Amniotic stem cell (primary cell): ENCODE data around the gene SREBF1.
A peak's percentile ranks its signal among the peaks of the same experiment; 100 is the strongest.

ENCODE experiments used
- DNase-seq: peaks from one replicate; lab custom pipeline; 2025; lab: John Stamatoyannopoulos, UW

Gene SREBF1

DNA sequence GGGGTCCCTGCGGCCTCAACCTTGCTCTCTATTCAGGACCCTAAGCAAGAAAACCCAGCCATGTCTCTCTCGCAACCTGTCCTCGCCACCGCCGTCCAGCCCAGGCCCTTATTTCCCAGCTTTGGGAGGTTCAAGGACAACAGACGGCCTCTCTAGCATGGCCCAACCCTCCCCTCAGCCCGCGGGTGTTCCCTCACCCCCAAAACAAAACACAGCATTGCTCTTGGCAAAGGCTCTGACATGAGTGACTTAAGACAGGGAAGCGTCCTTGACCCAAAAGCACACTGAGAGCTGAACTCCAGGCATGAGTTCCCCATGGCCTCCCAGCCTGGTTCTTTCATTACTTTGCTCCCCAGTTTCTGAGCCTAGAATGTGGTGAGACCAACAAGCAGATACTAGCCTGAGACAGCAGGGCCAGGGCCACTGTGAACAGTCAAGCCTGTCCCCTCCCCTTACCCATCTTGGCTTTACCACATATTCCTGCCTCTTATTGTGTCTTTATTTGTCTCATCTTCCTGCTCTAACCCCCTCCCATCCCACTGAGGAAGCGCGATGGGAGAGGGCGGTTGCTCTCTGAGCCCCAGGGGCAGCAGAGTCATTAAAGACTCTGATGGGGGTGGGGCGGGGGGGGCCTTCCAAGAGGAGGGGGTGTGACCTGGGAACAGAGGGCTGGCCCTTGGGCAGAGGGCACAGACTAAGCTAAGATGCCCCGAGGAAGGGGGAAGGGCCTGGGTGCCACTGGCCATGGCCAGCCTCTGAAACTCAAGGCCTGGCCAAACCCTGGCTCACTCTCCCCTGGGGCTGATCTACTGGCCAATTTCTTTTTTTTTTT lies 11.8 kb downstream of the SREBF1 start:
- DNase-seq: no peak

DNA sequence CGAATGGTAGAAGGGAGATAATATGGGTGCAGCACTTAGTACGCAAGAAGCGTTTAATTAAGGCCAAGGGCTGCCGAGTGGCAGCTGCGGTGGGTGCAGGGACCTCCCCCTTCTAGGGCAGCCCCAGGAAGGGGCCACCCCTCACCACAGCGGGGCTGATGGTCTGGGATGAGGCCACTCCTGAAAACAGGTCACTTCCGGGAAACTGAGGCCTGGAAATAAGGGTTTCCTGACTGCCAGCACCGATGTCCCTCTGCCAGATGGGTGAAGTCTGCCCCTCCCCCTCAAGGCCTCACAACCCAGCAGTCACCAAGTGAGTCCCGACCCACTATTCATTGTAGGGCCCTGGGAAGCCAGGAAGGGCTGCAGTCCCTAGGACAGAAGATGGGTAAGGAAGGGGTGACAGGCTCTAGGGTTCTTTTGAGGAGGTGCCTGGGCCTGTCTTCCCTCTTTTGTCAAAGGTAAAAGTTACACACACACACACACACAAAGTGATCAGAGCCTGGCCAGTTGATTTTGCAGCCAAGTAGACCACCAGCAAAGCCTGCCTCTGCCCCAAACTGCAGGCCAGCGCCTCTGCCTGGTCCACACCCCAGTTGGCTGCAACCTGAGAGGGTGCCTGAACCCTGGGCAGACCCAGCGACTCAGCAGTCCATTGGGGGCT lies 12.5 kb downstream of the SREBF1 start:
- DNase-seq: no peak

DNA sequence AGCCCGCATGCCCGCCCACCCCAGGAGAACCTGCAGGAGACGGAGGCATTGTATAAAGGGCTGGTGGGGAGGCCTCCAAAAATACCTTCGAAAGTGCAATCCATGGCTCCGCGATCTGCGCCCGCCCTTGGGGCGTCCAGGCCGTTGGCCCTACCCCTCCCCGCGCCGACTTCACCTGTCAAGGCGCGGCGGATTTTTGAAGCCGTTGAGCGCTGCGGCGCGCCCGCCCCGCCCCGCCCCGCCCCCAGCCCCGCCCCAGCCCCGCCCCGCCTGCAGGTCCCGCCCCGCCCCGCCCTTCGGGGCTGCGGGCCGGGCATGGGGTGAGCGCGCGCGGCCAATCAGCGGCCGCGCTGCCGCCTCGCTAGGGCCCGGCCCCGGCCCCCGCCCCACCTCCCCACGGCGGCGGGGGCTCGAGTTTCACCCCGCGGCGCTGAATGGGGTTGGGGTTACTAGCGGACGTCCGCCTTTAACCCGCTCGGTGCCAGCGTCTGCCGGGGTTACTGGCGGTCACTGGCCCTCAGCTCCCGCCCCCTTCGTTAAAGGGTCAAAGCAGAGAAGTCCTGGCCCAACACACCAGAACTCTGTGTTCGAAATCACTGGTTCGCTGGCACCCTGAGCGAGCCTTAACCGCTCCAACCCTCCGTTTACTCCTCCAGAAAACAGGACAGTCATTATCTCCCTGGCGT lies 13.2 kb downstream of the SREBF1 start:
- peak; percentile 33 for DNase-seq

DNA sequence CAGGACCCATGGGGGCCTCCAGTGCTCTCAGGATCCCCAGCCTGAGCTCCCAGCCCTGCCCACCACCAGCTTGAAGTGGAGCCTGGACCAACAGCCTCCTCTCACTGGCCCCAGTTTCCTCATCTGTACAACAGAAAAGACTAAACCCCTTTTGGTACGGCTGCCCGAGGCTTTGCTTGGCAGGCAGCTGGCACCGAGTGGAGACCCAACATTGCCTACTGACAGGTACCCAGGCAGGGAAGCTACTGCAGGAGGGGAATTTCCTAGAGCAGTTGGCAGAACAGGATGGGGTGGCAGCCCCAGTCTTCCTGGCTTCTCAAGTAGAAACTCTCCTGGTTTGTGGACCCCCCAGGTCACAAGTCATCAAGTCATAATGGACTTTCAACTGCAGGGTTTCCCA lies 14.2 kb downstream of the SREBF1 start:
- no peak for DNase-seq

DNA sequence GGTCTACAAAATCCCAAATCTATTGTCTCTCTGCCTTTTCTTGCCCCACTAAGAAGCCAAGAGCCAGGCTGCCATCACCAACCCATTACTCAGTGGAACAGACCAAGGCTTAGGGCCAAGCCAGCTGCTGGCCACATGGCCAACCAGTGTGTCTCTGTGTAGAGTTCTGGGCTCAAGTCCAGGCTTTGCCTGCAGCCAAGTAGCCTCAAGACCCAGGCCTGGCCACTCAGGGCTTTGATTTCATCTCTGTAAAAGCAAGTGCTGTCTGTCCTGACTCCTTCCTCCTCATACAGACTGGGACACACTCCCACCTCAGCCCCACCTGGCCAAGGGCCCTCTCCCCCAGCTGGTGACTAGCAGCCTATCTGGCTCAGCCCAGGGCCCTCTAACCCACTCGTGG lies 14.6 kb downstream of the SREBF1 start:
- no peak for DNase-seq

DNA sequence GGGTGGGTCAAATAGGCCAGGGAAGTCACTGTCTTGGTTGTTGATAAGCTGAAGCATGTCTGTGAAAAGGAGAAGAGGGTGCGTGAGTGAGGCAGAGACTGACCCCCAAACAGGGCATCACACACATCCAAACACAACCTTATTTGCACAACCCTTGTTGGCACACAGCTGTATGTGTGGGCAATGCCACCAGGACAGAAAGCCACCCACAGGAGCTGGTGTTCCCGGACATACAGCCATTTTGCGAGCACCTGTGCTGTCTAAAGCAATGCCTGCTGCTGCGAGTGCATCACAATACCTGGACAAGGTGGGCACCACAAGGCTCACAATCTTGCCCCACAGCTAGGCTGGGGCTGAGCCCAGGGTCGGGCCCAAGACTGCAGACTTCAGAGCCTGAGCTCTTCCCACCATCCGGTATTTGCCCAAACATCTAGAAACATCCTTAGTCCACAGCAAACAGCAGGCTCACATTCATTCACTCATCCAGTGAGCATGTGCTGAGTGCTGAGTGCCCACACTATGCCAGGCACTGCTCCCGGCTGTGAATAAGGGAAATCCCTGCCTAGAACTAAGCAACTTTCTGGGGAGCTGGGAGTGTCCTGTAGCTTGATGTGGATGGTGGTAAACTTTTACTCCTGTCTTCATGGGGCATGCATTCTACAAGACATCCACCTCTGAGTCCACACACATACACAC lies 16.2 kb downstream of the SREBF1 start:
- no peak for DNase-seq

DNA sequence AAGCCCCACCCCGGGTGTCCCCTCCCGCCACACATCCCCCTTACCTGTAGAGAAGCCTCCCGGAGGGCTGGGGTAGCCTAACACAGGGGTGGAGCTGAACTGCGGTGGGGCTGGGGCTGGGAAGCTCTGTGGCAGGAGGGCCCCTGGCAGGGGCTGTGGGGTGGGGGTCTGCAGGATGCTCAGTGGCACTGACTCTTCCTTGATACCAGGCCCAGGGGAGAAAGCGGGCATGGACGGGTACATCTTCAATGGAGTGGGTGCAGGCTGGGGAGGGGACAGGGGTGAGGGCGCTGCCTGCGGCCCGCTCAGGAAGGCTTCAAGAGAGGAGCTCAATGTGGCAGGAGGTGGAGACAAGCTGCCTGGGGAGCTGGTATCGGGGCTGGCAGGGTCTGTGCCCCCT lies 16.7 kb downstream of the SREBF1 start:
- no peak for DNase-seq

DNA sequence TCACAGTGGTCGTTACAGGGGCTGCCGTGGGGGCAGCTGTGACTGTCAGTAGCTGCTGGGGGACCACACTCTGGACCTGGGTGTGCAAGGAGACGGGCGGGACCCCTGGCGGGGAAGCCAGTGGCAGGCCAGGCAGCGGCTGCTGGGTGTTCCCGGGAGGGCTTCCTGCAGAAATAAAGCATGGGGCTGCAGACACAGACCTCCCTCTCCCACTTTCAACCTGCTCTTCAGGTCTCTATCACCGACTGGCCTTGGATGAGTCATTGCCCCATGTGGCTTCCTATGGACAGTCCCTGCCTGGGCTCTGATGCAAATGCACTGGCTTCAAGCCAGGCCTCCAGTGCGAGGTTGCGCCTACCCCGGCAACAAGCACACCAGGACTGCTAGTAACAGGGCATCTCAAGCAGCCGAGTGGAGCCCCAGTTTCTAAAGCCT lies 17.2 kb downstream of the SREBF1 start:
- no peak for DNase-seq

DNA sequence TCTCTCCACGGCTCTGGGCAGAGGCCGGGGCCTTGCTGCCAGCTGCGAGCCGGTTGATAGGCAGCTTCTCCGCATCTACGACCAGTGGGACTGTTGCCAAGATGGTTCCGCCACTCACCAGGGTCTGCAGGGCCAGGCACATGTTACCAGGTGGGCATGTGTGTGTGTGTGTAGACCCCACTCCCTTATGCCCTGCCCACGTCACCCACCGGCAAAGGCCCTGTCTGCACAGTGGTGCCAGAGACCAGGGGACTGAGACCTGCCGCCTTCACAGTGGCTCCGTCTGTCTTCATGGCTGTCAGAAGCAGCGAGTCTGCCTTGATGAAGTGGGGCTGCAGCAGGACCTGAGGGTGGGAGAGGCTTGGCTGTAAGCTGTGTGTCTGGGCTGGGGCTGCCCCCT lies 17.7 kb downstream of the SREBF1 start:
- DNase-seq: no peak

DNA sequence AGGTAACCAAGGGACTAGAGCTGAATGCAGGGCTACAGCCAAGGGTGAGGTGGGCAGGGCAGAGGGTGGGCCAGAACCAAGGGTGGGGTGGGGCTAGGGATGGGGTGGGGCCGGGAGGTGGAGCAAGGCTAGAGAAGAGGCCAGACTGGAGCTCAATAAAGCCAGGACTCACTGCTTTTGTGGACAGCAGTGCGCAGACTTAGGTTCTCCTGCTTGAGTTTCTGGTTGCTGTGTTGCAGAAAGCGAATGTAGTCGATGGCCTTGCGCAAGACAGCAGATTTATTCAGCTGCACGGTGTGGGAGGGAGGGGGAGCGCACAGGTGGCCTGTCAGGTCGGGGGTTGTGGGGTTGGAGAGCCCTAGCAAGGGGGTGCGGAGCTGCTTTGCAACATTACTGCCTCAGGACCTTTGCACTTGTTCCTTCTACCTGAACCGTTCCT lies 18.7 kb downstream of the SREBF1 start:
- no peak for DNase-seq

DNA sequence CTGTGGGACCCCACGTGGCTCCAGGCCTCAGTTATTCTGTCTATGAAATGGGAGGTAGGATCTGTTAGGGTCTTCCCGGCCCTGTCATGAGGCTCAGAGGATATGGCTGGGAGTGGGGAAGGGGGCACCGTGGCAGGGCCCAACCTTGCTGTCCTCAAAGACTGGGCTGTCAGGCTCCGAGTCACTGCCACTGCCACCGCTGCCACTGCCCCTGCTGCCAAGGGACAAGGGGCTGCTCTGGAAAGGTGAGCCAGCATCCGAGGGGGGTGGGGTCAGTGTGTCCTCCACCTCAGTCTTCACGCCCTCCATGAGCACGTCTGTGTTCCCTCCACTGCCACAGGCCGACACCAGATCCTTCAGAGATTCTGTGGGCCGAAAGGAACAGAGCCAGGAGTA lies 19.2 kb downstream of the SREBF1 start:
- no peak for DNase-seq

DNA sequence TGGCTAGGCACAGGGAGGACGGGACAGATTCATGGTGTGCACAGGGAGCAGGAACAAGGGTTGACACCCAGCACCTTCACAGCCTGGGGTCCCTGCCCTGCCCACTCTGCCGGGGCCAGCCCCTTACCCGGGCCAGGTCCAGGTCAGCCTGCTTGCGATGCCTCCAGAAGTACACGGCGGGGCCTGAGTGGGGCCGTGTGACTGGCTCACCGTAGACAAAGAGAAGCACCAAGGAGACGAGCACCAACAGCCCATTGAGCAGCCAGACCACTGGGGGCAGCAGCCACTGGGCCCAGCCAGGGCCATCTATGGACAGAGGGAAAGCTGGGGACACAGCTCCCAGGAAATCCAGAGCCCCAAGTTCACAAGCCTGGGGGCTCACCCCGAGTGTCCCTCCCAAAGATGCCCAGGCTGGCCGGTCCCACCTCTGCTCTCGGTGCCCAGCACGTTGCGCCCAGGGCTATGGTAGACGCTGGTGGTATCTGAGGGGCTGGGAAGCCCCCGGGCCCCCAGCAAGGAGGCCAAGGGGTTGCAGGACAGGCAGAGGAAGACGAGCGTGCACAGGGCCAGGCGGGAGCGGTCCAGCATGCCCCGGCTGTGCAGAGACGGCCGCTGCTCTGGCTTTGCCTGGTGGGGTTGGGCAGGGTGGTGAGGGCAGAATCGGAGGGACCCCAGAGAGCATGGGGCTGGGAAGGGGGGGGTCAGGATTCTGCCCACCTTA lies 19.8 kb downstream of the SREBF1 start:
- no peak for DNase-seq

DNA sequence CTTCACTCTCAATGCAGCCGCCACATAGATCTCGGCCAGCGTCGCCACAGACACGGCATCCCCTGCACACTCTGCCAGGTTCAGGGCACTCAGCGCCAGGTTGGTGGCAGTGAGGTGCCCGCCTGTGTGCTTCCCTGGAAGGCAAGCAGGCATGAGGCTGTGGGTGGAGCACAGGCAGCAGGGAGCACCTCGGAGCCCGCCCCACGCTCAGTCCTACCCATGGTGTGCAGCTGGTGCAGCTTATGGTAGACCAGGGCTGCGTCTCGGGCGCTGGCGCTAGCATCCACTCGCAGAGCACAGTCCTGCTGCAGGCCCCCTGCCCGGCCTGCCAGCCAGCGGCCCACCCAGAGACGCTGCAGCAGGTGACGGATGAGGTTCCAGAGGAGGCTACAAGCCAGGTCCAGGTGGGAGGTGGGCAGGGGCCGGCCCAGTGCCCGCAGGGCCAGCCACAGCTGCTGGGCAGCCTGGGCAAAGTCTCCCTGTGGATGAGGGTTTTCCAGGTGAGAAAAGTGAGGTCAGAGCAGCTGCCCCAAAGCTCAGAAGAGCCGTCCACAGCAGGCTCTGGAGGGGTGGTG lies 20.5 kb downstream of the SREBF1 start:
- no peak for DNase-seq

DNA sequence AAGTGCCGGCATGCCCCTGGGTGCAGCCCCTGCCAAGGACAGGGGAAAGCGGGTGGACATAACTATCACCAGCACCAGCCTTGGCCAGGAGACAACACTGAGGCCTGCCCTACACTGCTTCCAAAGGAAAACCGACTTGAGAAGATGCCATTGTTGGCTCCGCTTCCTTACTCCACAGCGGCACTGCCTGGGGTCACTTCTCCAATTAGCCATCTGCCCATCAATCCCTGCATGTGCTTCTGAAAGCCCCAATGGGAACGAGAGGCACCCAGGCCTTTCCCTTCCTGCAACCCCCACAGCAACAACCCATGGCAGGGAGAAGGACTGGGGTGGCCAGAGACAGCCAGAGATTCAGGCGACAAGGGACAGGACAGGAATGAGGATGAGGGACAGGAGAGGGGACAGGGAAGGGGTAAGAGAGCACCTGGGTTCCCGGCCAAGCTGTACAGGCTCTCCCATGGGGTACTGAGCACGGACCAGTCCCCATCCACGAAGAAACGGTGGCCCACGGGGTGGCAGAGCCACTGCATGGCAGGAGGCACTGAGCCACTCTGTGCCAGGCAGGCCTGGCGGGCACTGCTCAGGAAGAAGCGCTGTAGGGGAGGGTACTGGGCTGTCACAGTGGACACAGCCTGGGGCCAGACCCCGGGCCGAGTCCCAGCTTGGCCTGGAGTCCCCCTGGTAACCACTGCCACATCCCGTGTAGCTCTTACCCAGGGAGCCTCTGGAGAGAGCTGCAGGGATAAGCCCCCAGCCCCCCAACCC lies 21.2 kb downstream of the SREBF1 start:
- no peak for DNase-seq

DNA sequence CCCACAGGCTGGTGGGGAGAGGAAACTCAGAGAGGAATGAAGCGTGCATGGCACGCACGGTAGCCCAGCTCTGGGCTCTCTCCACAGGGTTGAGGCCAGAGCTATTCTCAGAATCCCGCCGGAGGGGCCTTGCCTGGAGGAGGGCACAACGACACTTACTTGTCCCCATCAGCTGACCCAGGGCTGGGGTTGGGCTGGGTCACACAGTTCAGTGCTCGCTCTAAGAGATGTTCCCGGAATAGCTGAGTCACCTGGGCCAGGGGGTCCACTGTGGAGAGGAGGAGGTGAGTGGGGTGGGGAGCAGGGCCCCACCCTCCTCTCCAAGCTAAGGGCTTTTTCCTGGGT lies 21.8 kb downstream of the SREBF1 start:
- no peak for DNase-seq

DNA sequence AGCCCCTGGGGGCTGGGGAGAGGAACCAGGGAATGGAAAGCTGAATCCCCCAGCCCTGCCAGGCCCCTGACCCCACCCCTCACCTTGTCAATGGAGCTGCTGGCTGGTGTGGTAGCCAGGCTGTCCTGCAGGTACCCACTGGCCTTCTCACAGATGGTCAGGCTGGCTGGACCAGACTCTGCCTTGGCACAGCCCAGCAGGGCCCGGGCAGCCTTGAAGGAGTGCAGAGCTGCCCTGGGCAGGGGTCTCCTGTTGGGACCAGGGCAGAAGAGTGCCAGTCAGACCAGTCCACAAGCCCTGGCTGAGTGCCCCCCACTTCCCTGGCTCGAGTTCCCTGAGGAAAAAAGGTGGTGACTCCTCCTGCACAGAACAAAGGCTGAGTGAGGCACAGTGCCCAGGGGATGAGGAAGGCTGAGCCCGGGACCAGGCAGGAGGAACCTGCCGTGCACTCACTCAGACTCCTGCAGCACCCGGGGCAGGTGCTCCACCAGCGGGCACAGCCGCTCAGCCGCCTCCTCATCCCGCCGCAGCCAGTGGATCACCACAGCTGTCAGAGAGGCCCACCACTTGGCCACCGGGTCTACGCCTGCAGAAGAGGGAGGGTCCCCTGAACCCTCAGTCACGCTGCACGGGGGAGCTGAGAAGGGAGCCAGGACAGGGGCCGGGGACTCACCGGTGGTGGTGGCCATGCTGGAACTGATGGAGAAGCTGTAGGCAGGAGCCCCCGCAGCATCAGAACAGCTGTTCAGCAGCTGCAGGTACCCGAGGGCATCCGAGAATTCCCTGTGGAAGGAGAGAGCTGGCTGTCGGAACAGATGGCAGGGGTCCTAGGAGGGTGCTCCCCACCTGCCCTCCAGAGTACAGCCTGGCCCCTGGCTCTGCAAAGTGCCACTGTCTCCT lies 22.4 kb downstream of the SREBF1 start:
- no peak for DNase-seq

DNA sequence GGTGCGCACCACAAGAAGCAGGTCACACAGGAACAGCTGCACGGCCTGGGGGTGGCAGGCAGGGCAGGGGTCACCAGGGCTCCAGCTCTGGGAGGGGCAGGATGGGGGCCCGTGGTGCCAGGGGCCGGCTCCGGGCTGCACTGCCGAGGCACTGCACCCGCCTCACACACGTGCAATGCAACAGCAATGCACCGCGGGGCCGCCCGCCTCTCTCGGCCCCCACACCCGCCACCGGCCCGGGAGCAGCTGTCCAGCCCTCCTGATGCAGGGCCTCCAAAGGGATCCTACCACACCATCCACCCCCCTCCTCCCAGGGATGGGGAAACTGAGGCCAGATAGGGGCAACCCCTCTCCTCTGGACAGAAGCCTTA lies 23.1 kb downstream of the SREBF1 start:
- DNase-seq: no peak

DNA sequence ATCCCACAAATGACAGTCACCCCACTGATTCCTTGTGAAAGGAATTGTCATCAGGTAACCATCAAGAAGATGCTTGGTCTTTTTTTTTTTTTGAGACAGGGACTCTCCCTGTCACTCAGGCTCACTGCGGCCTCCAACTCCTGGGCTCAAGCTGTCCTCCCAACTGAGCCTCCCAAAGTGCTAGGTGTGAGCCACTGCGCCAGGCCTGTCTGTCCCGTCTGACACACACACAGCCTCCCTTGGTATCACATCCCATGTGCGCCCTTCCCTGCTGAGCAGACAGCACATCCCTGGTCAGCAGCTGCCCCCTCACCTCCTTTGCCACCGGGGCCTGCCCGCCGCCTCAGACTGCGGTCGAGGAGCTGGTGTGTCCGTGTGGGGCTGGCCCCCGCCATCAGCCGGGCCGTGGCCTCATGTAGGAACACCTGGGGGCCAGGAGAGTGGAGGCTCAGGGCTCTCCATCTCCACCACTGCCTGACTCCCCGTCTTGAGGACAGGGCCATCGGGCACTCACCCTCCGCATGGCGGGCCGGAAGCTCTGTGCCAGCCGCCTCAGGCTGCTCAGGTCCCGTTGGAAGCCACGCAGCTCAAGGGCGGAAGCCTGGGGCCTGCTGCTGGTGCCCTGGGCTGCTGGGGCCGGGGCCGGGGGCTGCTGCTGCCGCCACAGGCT lies 23.6 kb downstream of the SREBF1 start:
- no peak for DNase-seq
